Measurements from ENCODE around the gene TBL2. TPM values are rescaled to one million over a fixed set of nuclear protein-coding genes. Genes with fewer than 3 reads are reported as not detected.
"Not testable (repeated sequence)": the region's sequence is repeated elsewhere in the genome, so short reads cannot be mapped to it uniquely, and the experiment has no call there.

The TBL2 gene
- total RNA-seq, 1 donor from 2014 or later: 52.2 TPM

- Mint-ChIP-seq H3K4me3 (no peak overlapping the region), H3K27ac (no peak overlapping the region)
- DNase-seq (ENCODE audit: low spot score in 2 of 2, unreplicated experiment in 2 of 2): no peak
Observed at GRCh38 chr7:73615886-73616285, 37.5 kb upstream of the TBL2 start.

DNA sequence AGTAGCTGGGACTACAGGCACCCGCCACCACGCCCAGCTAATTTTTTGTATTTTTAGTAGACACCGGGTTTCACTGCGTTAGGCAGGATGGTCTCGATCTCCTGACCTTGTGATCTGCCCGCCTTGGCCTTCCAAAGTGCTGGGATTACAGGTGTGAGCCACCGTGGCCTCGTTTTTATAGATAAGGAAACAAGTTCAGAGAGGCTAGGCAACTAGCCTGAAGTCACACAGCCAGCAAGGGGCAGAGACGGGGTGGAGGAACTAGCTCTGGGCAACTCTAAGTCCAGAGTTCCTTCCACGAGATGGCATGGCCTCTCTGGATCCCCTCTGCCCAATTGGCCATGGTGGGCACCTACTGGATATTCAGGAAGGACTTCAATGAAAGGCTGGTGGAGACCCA lies 36.6 kb upstream of the TBL2 start:
- DNase-seq (ENCODE audit: low spot score in 2 of 2, unreplicated experiment in 2 of 2); H3K27ac Mint-ChIP-seq; H3K4me1 Mint-ChIP-seq; H3K4me3 Mint-ChIP-seq; H3K36me3 Mint-ChIP-seq; H3K9me3 Mint-ChIP-seq: not testable (repeated sequence)
- peaks cover 13% of the 10 kb centered on the region for H3K27me3 Mint-ChIP-seq (ENCODE audit: low read depth)

More at GRCh38 chr7:73615886-73616285, 37.5 kb upstream of the TBL2 start:
- Mint-ChIP-seq H3K27me3 (ENCODE audit: low read depth) (peaks cover 16% of the 10 kb centered on the region), H3K4me1 (peaks cover 9% of the 10 kb centered on the region), H3K36me3 (no peaks in the 10 kb centered on the region), H3K9me3 (no peaks in the 10 kb centered on the region)
- TF ChIP-seq, protein P1, sequence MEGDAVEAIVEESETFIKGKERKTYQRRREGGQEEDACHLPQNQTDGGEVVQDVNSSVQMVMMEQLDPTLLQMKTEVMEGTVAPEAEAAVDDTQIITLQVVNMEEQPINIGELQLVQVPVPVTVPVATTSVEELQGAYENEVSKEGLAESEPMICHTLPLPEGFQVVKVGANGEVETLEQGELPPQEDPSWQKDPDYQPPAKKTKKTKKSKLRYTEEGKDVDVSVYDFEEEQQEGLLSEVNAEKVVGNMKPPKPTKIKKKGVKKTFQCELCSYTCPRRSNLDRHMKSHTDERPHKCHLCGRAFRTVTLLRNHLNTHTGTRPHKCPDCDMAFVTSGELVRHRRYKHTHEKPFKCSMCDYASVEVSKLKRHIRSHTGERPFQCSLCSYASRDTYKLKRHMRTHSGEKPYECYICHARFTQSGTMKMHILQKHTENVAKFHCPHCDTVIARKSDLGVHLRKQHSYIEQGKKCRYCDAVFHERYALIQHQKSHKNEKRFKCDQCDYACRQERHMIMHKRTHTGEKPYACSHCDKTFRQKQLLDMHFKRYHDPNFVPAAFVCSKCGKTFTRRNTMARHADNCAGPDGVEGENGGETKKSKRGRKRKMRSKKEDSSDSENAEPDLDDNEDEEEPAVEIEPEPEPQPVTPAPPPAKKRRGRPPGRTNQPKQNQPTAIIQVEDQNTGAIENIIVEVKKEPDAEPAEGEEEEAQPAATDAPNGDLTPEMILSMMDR (IDR thresholded peaks at IDR 0.05; ENCODE audit: unreplicated experiment): no peak

GRCh38 chr7:73613954-73614735 lies 35.8 kb upstream of the TBL2 start:
- no peak overlapping the region for H3K4me3 Mint-ChIP-seq
- H3K4me1 Mint-ChIP-seq: peaks cover 9% of the 10 kb centered on the region
- peaks cover 13% of the 10 kb centered on the region for H3K27me3 Mint-ChIP-seq (ENCODE audit: low read depth)
- TF ChIP-seq, protein P1 (IDR thresholded peaks at IDR 0.05; ENCODE audit: unreplicated experiment): no peak
- H3K27ac Mint-ChIP-seq: no peak overlapping the region
- no peak for DNase-seq (ENCODE audit: low spot score in 2 of 2, unreplicated experiment in 2 of 2)
- no peaks in the 10 kb centered on the region for H3K9me3 Mint-ChIP-seq
- no peaks in the 10 kb centered on the region for H3K36me3 Mint-ChIP-seq

- H3K36me3 Mint-ChIP-seq: no peaks in the 10 kb centered on the region
Observed at GRCh38 chr7:73612598-73613269, 34.4 kb upstream of the TBL2 start.

DNA sequence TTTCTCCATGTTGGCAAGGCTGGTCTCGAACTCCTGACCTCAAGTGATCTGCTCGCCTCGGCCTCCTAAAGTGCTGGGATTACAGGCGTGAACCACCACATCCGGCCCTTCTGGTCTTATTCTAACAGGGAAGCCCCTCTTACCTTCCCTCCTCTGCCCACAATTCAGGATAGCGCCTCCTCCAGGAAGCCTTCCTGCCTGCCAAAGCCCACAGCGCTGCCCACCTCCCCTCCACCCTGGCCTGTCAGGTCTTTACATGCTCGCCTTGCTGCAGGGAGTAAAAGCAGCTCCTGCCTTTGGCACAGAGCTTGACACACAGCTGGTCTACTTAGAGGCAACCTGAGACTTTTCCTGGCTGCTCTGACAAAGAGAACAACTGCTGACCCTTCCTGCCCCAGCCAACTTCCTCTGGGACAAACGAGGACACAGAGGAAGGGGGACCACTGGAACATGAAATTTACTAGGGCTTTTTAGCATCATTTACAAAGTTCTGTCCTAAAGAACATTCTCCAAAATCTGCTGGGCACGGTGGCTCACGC lies 32.7 kb upstream of the TBL2 start:
- DNase-seq (ENCODE audit: low spot score in 2 of 2, unreplicated experiment in 2 of 2): no peak
- no peak overlapping the region for H3K27ac Mint-ChIP-seq

More at GRCh38 chr7:73612598-73613269, 34.4 kb upstream of the TBL2 start:
- Mint-ChIP-seq H3K27ac (peak overlapping the region; percentile 14), H3K4me3 (no peak overlapping the region), H3K27me3 (ENCODE audit: low read depth) (peaks cover 13% of the 10 kb centered on the region), H3K4me1 (peaks cover 9% of the 10 kb centered on the region), H3K9me3 (no peaks in the 10 kb centered on the region)
- TF ChIP-seq, protein P1 (IDR thresholded peaks at IDR 0.05; ENCODE audit: unreplicated experiment): no peak
- DNase-seq (ENCODE audit: low spot score in 2 of 2, unreplicated experiment in 2 of 2): no peak

More for the DNA sequence above, 32.7 kb upstream of the TBL2 start:
- TF ChIP-seq, protein P1 (IDR thresholded peaks at IDR 0.05; ENCODE audit: unreplicated experiment): no peak
- Mint-ChIP-seq H3K27me3 (ENCODE audit: low read depth) (peaks cover 18% of the 10 kb centered on the region), H3K4me3 (no peak overlapping the region), H3K9me3 (no peaks in the 10 kb centered on the region), H3K4me1 (peaks cover 9% of the 10 kb centered on the region), H3K36me3 (no peaks in the 10 kb centered on the region)

Measured in mesothelial cell of epicardium (in vitro differentiated cells).